Activated CD8-positive, alpha-beta memory T cell treated with anti-CD3 and anti-CD28 coated beads for 4 hours (primary cell): ENCODE measurements around the gene TSPAN18.

Source experiments
- DNase-seq, 2 donors: peaks; one replicate each; pipeline ENCODE4 v3.0.0-alpha.2; 2020; ENCODE audit warnings: low read depth in 2 of 2

The TSPAN18 gene

DNA sequence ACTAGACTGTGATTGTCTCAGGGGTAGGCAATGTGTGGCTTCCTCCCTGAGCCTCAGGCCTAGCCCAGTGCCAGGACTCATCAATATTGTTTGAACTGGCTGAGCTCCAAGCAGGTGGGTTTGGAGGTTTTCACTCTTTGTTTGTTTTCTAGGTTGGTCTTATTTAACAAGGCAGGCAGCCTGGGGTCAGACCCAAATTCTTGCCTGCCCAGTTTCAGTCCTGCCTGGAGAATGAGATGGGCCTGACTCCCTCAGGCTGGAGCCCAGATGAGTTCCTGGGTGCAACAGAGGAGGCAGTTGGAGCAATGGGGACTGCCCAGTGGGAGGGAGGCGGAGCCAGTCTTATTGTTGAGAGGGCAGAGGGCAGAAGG lies 252.2 kb downstream of the TSPAN18 start:
- no peak for DNase-seq

DNA sequence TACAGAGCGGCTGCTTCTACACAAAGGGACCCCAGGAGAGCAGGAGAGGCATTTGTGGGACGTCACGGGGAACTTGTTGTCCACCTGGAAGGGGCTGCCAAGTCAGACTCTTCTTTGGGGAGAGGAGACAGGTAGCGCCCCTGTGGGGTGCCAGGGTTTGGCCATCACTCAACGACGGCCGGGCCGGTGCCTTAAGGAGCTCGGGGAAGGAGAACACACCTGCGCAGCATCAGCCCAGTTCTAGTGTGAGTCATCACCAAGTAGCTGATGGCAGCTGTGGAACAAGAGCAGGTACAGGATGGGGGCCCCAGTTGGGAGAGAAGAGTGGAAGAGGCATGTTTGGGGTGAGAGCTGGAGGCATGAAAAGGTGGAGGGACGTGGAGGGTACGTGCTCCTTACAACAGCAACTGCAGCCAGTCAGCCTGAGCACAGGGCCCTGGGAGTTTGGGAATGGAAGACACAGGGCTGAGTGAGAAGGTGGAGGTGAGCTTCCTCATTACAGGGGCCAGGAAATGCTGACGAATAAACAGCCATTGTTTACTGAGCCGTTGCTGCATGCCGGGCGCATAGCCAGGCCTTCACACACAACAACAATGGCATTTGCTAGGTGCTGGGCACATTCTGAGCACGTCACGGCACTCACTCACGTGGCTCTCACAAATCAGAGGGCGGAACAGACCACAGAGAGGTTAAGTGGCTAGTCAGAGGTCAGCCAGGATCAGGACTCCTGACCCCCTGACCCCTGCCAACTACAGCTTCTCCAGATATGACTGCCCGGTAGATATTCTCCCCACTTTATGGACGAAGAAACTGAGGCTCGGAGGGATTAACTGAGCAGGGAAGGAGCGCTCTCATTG lies 253.0 kb downstream of the TSPAN18 start:
- DNase-seq, result no peak

DNA sequence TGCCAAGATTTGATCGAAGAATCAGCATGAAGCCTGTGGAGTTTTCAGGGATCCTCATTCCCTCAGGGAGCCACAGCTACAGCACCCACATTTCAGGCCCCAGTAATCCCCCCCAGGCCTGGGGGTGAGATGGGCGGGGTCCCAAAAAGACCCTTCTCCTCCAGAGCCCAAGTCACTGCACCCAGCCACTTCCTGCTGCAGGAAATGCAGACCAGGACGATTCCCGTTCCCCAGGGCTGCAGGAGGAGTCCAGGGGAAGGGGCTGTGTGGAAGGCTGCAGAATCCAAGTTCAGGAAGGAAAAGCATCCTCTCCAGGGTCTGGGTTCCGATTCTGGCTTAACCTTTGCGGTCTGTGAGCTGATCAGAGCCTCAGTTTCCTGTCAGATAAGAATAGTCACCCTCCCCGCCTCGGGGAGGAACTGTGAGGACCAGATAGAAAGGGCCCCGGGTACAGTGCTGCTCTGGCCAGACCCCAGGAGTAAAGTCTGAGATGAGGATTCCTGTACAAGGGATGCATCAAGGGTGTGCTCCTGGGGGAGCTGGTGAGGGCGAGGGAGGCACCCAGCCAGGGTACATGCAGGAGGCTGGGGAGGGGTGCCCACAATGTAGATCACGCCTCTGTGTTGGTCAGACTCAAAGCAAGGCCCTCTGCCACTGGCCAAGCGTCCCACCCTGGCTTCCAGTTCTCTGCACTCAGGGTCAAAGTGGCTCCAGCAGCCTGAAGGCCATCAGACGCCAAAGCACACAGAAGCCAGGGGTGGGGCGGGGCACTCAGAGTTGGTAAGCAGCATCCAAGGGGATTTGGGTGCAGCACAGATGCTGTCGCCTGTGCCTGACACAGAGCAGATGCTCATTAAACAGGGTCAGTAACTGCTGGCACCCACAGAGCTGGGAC lies 254.0 kb downstream of the TSPAN18 start:
- DNase-seq, result no peak
